MM.1S (cell line): ENCODE data around the gene BCAT1.

ENCODE experiments used
- DNase-seq: peaks from one replicate; pipeline ENCODE4 v3.0.0-alpha.2; 2015
- H2AFZ ChIP-seq: fragments of 300-600 bp; sonication (generic); 2 replicates; pipeline ENCODE4 v1.6.0; 2016; ENCODE audit warnings: antibody characterized with exemption, low read length
- H3F3A ChIP-seq: fragments of 300-600 bp; sonication (generic); 2 replicates; pipeline ENCODE4 v1.6.1; 2016; ENCODE audit warnings: mild to moderate bottlenecking, antibody characterized with exemption, low read length, moderate library complexity, mixed read lengths; ENCODE audit not compliant: insufficient read depth
- H3K27ac ChIP-seq: fragments of 300-600 bp; sonication (generic); 2 replicates; pipeline ENCODE4 v1.5.1; 2016; ENCODE audit warnings: mild to moderate bottlenecking, low read length
- H3K27me3 ChIP-seq: fragments of 300-600 bp; sonication (generic); replicated peaks from 2 replicates; pipeline ENCODE4 v1.6.0; 2016; ENCODE audit warnings: low read length; ENCODE audit not compliant: insufficient read depth
- H3K36me3 ChIP-seq: fragments of 300-600 bp; sonication (generic); replicated peaks from 2 replicates; pipeline ENCODE4 v1.6.1; 2016; ENCODE audit warnings: mild to moderate bottlenecking, low read length, mixed read lengths; ENCODE audit not compliant: insufficient read depth
- H3K4me1 ChIP-seq: fragments of 300-600 bp; sonication (generic); 2 replicates; pipeline ENCODE4 v1.6.1; 2016; ENCODE audit warnings: low read length, mixed read lengths
- H3K4me2 ChIP-seq: fragments of 300-600 bp; sonication (generic); 2 replicates; pipeline ENCODE4 v1.6.0; 2016; ENCODE audit warnings: low read depth, low read length
- H3K4me3 ChIP-seq: fragments of 300-600 bp; sonication (generic); 2 replicates; pipeline ENCODE4 v1.5.1; 2016; ENCODE audit warnings: low read length, mixed read lengths
- H3K79me2 ChIP-seq: fragments of 300-600 bp; sonication (generic); 2 replicates; pipeline ENCODE4 v1.6.1; 2016; ENCODE audit warnings: mixed run types, low read length, mixed read lengths
- H3K9ac ChIP-seq: fragments of 300-600 bp; sonication (generic); 2 replicates; pipeline ENCODE4 v1.6.1; 2016; ENCODE audit warnings: low read length, mixed read lengths
- H3K9me2 ChIP-seq: fragments of 300-600 bp; sonication (generic); replicated peaks from 2 replicates; pipeline ENCODE4 v1.6.1; 2016; ENCODE audit warnings: mild to moderate bottlenecking, low read length, mixed read lengths; ENCODE audit not compliant: insufficient read depth
- H3K9me3 ChIP-seq: fragments of 300-600 bp; sonication (generic); replicated peaks from 2 replicates; pipeline ENCODE4 v1.6.1; 2016; ENCODE audit warnings: mild to moderate bottlenecking, low read length, mixed read lengths; ENCODE audit not compliant: insufficient read depth
- H4K20me1 ChIP-seq: fragments of 300-600 bp; sonication (generic); 2 replicates; pipeline ENCODE4 v1.6.1; 2016; ENCODE audit warnings: mild to moderate bottlenecking, low read length, moderate library complexity, mixed read lengths; ENCODE audit not compliant: insufficient read depth
- EZH2 ChIP-seq: fragments of 300-600 bp; sonication (generic); optimal IDR thresholded peaks from 2 replicates; pipeline ENCODE3; 2017; ENCODE audit warnings: low read depth, mild to moderate bottlenecking, antibody characterized with exemption, low read length, mixed read lengths
- EZH2phosphoT487 ChIP-seq: fragments of 300-600 bp; sonication (generic); IDR thresholded peaks from 2 replicates; pipeline ENCODE4 v1.6.1; 2018; ENCODE audit warnings: antibody characterized with exemption, low read length
- TF ChIP-seq, protein P1 (sequence below): fragments of 300-600 bp; sonication (generic); IDR thresholded peaks from 2 replicates; pipeline ENCODE4 v1.5.1; 2016; ENCODE audit warnings: antibody characterized with exemption, low read length, mixed read lengths

BCAT1 gene

DNA sequence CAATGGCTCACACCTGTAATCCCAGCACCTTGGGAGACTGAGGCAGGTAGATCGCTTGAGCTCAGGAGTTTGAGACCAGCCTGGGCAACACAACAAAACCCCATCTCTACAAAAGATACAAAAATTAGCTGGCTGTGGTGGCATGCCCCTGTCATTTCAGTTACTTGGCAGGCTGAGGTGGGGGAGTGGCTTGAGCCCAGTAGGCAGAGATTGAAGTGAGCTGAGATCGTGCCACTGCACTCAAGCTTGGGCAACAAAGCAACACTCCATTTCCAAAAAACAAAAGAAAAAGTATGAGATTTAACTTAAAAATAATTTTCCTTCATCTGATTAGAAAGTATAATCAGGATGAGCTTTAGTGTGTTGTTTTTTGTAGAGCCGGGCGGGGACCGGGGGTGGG is 47.9 kb upstream of the BCAT1 start:
- Histone ChIP-seq H2AFZ (no peak overlapping the region), H3K9ac (no peak overlapping the region), H3K79me2 (no peaks in the 10 kb centered on the region), H3K9me3 (no peaks in the 10 kb centered on the region), H3K4me3 (no peak overlapping the region), H3K27me3 (no peaks in the 10 kb centered on the region), H3K4me1 (peaks cover 46% of the 10 kb centered on the region), H3K36me3 (no peaks in the 10 kb centered on the region), H4K20me1 (no peaks in the 10 kb centered on the region), H3K27ac (peak overlapping the region; percentile 90; the same call in 1 of the 2 replicates), H3K9me2 (no peaks in the 10 kb centered on the region), H3F3A (peaks cover 22% of the 10 kb centered on the region), H3K4me2 (peak overlapping the region; percentile 66; the same call in 1 of the 2 replicates)
- no peak for DNase-seq
- no peak for TF ChIP-seq EZH2

DNA sequence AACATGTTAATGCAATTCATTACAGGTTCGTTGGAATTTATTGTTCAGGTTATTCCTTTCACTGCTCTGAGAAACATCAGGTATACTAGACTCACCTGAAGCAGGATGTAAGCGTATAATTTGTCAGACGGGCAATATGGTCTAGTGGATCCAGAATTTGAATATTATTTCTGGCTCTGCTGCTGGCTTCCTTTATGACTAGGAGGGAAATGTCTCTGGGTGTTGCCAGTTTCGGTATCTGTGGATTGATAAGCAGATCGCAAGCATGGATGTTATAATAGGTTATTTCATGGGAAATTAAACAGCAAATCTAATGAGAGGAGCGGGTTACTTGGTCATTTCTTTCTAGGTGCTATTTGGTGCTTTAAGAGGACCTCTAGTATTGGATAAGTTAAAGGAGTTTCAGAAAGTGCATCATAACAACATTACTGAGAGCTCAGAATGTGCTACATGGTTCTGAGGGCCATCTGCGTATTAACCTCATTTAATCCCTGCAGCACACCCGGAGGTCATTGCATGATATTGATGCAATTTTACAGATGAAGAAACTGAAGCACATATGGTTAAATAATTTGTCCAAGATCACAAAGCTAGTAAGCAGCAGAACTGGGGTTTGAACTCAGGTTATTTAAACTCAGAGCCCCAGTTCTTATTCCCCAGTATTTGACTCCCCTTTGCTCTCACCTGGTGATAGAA is 47.3 kb upstream of the BCAT1 start:
- Histone ChIP-seq H3F3A (peaks cover 22% of the 10 kb centered on the region), H3K4me2 (peak overlapping the region; percentile 31)

DNA sequence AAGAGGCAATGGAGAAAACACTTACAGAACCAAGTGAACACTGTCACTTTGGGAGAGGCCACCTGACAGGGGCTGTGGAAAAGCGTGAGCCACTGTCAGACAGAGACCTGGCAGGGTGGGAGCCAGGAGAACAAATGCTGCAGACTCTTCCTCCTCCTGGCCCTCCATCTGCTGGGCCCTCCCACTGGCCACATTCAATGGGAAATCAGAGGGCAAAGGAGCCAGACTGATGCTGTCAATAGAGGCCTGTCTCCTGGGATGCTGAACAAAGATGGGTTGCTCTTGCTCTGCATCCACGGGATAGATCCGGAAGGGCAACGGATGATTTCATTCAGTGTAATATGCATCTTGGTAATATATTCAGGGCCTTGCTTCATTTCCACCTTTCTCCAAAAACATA is 44.9 kb upstream of the BCAT1 start:
- no peak overlapping the region for H2AFZ ChIP-seq
- no peak for TF ChIP-seq EZH2
- TF ChIP-seq EZH2phosphoT487: no peak
- TF ChIP-seq, protein P1, sequence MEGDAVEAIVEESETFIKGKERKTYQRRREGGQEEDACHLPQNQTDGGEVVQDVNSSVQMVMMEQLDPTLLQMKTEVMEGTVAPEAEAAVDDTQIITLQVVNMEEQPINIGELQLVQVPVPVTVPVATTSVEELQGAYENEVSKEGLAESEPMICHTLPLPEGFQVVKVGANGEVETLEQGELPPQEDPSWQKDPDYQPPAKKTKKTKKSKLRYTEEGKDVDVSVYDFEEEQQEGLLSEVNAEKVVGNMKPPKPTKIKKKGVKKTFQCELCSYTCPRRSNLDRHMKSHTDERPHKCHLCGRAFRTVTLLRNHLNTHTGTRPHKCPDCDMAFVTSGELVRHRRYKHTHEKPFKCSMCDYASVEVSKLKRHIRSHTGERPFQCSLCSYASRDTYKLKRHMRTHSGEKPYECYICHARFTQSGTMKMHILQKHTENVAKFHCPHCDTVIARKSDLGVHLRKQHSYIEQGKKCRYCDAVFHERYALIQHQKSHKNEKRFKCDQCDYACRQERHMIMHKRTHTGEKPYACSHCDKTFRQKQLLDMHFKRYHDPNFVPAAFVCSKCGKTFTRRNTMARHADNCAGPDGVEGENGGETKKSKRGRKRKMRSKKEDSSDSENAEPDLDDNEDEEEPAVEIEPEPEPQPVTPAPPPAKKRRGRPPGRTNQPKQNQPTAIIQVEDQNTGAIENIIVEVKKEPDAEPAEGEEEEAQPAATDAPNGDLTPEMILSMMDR: no peak
- H4K20me1 ChIP-seq: no peaks in the 10 kb centered on the region
- no peak overlapping the region for H3K27ac ChIP-seq
- H3K9me2 ChIP-seq: no peaks in the 10 kb centered on the region
- H3K36me3 ChIP-seq: no peaks in the 10 kb centered on the region
- no peaks in the 10 kb centered on the region for H3K9me3 ChIP-seq
- peaks cover 19% of the 10 kb centered on the region for H3F3A ChIP-seq
- H3K4me2 ChIP-seq: no peak overlapping the region
- no peak for DNase-seq
- no peak overlapping the region for H3K4me3 ChIP-seq
- H3K4me1 ChIP-seq: peaks cover 27% of the 10 kb centered on the region
- no peaks in the 10 kb centered on the region for H3K79me2 ChIP-seq
- no peaks in the 10 kb centered on the region for H3K27me3 ChIP-seq
- no peak overlapping the region for H3K9ac ChIP-seq

More for the DNA sequence above, 47.3 kb upstream of the BCAT1 start:
- peak overlapping the region; percentile 90; the same call in 1 of the 2 replicates for H3K27ac ChIP-seq
- TF ChIP-seq, protein P1: 0 out of 2 replicates have a peak, but pooled peaks have one; percentile 7
- TF ChIP-seq EZH2phosphoT487 (no peak), EZH2 (no peak)
- H3K9ac ChIP-seq: no peak overlapping the region
- H3K4me3 ChIP-seq: no peak overlapping the region
- no peaks in the 10 kb centered on the region for H3K9me2 ChIP-seq
- no peak overlapping the region for H2AFZ ChIP-seq
- no peaks in the 10 kb centered on the region for H3K79me2 ChIP-seq
- DNase-seq: no peak
- no peaks in the 10 kb centered on the region for H3K36me3 ChIP-seq
- H3K27me3 ChIP-seq: no peaks in the 10 kb centered on the region
- H3K4me1 ChIP-seq: peaks cover 46% of the 10 kb centered on the region
- H3K9me3 ChIP-seq: no peaks in the 10 kb centered on the region
- no peaks in the 10 kb centered on the region for H4K20me1 ChIP-seq
